HL-60/S4 treated with phorbol 12-myristate 13-acetate at 8.2 ng/mL for 4 days and 3 days (cell line): Measurements from ENCODE around the gene BBIP1.

Source experiments
- in situ Hi-C: fragments of 300-500 bp; cut with MboI; formaldehyde crosslinking; loops from 2 replicates; pipeline ENCODE4 v1.15.0; 2022; ENCODE audit warnings: low sequenced_read_pairs

BBIP1 gene

GRCh38 chr10:110865186-110865808 lies 53.7 kb downstream of the BBIP1 start:
- in situ Hi-C loops, result no loop called here

GRCh38 chr10:110864662-110865140 lies 54.3 kb downstream of the BBIP1 start:
- in situ Hi-C loops, result no loop called here

- in situ Hi-C loops, result no loop called here
Observed at GRCh38 chr10:110863956-110864355, 55.0 kb downstream of the BBIP1 start.

- in situ Hi-C loops, result no loop called here
Observed at GRCh38 chr10:110863361-110863760, 55.6 kb downstream of the BBIP1 start.

GRCh38 chr10:110862961-110863360 lies 56.0 kb downstream of the BBIP1 start:
- in situ Hi-C loops, result no loop called here

GRCh38 chr10:110861930-110862649 lies 56.9 kb downstream of the BBIP1 start:
- in situ Hi-C loops, result no loop called here

GRCh38 chr10:110861476-110861875 lies 57.5 kb downstream of the BBIP1 start:
- in situ Hi-C loops, result no loop called here

GRCh38 chr10:110860576-110861241 lies 58.3 kb downstream of the BBIP1 start:
- in situ Hi-C loops, result no loop called here

GRCh38 chr10:110859973-110860376 lies 59.0 kb downstream of the BBIP1 start:
- in situ Hi-C loops, result no loop called here

GRCh38 chr10:110859206-110859972 lies 59.6 kb downstream of the BBIP1 start:
- in situ Hi-C loops, result no loop called here

- in situ Hi-C loops, result no loop called here
Observed at GRCh38 chr10:110858297-110858934, 60.6 kb downstream of the BBIP1 start.

- in situ Hi-C loops, result no loop called here
Observed at GRCh38 chr10:110857265-110858171, 61.5 kb downstream of the BBIP1 start.

GRCh38 chr10:110853921-110854605 lies 64.9 kb downstream of the BBIP1 start:
- in situ Hi-C loops, result no loop called here

- in situ Hi-C loops, result no loop called here
Observed at GRCh38 chr10:110852947-110853346, 66.0 kb downstream of the BBIP1 start.

- in situ Hi-C loops, result no loop called here
Observed at GRCh38 chr10:110852255-110852896, 66.6 kb downstream of the BBIP1 start.

GRCh38 chr10:110851020-110851612 lies 67.9 kb downstream of the BBIP1 start:
- in situ Hi-C loops, result no loop called here

GRCh38 chr10:110850099-110850498 lies 68.9 kb downstream of the BBIP1 start:
- in situ Hi-C loops, result no loop called here
